Esophagus squamous epithelium (tissue), 4 donors: ENCODE data around the gene MEGF10.

Experiments
- CTCF ChIP-seq, 6 experiments: fragments of 450-650 bp in 4 of 6; fragments of 200-600 bp in 2 of 6; sonication (generic) in 2 of 6; IDR thresholded peaks; one replicate each; pipeline ENCODE4 v1.5.1; 2016 to 2019; ENCODE audit warnings: antibody characterized with exemption in 6 of 6, mild to moderate bottlenecking in 4 of 6, moderate library complexity in 4 of 6
- POLR2A ChIP-seq, 4 donors: fragments of 450-650 bp; IDR thresholded peaks; one replicate each; pipeline ENCODE4 v1.6.1; 2017; ENCODE audit warnings: antibody characterized with exemption in 4 of 4, mild to moderate bottlenecking in 4 of 4, moderate library complexity in 3 of 4

GRCh38 chr5:127288676-127289075 lies 1.9 kb upstream of the MEGF10 start:
- TF ChIP-seq CTCF (IDR thresholded peaks at IDR 0.05) (no peak), POLR2A (IDR thresholded peaks at IDR 0.05) (no peak)
